GM12878 (cell line): ENCODE data around the gene TSHB. TPM values are rescaled to one million over a fixed set of nuclear protein-coding genes. Genes with fewer than 3 reads are reported as not detected.

ENCODE experiments used
- ATAC-seq: fragments of 200-7000 bp; cut with Tn5 transposase; 3 replicates; pipeline ENCODE4 v1.9.1; 2020; ENCODE audit warnings: mild to moderate bottlenecking, moderate library complexity
- BruUV-seq: library from RNA; stranded (reverse); fragments of 400-500 nt; replicated peaks from 2 replicates; lab custom pipeline; 2021; lab: Mats Ljungman, UMichigan
- CTCF ChIA-PET: fragments of 300-600 bp; sonication (Branson Sonifier 250); formaldehyde crosslinking; extraction: SDS; loops from one replicate; lab custom pipeline; 2021; ENCODE audit warnings: inconsistent platforms; lab: Yijun Ruan, JAX
- POLR2A ChIA-PET: fragments of 350-600 bp; formaldehyde crosslinking; extraction: SDS; loops from one replicate; lab custom pipeline; 2021; ENCODE audit warnings: inconsistent platforms; lab: Charles Lee
- RAD21 ChIA-PET: fragments of 300-600 bp; sonication (Branson Sonifier 250); formaldehyde crosslinking; loops from one replicate; lab custom pipeline; 2023; ENCODE audit warnings: antibody characterized with exemption; ENCODE audit not compliant: unreplicated experiment; lab: Charles Lee
- SMC1A ChIA-PET: fragments of 300-600 bp; sonication (Branson Sonifier 250); formaldehyde crosslinking; loops from one replicate; lab custom pipeline; 2023; ENCODE audit not compliant: unreplicated experiment, uncharacterized antibody; lab: Charles Lee
- DNase-seq: peaks from one replicate; pipeline ENCODE4 v3.0.0-alpha.2; 2011; ENCODE audit warnings: low read depth, low spot score
- FAIRE-seq: peaks from 3 replicates; lab custom pipeline; 2011; peaks lifted over from hg19 to GRCh38; lab: Jason Lieb, UNC
- H2AFZ ChIP-seq: 2 replicates; pipeline ENCODE4 v1.6.0; 2011; ENCODE audit warnings: low read depth, low read length, control low read depth; ENCODE audit not compliant: control insufficient read depth
- H3K27ac ChIP-seq: 2 replicates; pipeline ENCODE4 v1.5.1; 2011; ENCODE audit warnings: control low read depth; ENCODE audit not compliant: control insufficient read depth, insufficient read depth
- H3K27me3 ChIP-seq, 2 experiments: replicated peaks in 1 of 2; 2 replicates each; pipeline versions ENCODE4 v1.6.0 to v1.6.1; 2011; ENCODE audit warnings: low read length in 1 of 2; ENCODE audit not compliant: control insufficient read depth in 2 of 2, insufficient read depth in 2 of 2
- H3K36me3 ChIP-seq, 2 experiments: 2 replicates each; pipeline ENCODE4 v1.5.1; 2011; ENCODE audit warnings: low read length in 1 of 2; ENCODE audit not compliant: control insufficient read depth in 2 of 2, insufficient read depth in 2 of 2
- H3K4me1 ChIP-seq: 2 replicates; pipeline ENCODE4 v1.6.1; 2011; ENCODE audit warnings: mild to moderate bottlenecking, low read length, moderate library complexity, mixed read lengths; ENCODE audit not compliant: control insufficient read depth, insufficient read depth
- H3K4me2 ChIP-seq: 2 replicates; pipeline ENCODE4 v1.6.0; 2011; ENCODE audit warnings: control low read depth; ENCODE audit not compliant: control insufficient read depth, insufficient read depth
- H3K4me3 ChIP-seq: fragments of 200-600 bp; sonication (generic); 2 replicates; pipeline ENCODE4 v1.5.1; 2016
- H3K79me2 ChIP-seq: 2 replicates; pipeline ENCODE4 v1.6.0; 2011; ENCODE audit warnings: low read length; ENCODE audit not compliant: control insufficient read depth, insufficient read depth
- H3K9ac ChIP-seq: 2 replicates; pipeline ENCODE4 v1.8.0; 2011; ENCODE audit warnings: low read length, control low read depth, mixed read lengths; ENCODE audit not compliant: control insufficient read depth, insufficient read depth
- H3K9me3 ChIP-seq: replicated peaks from 3 replicates; pipeline ENCODE4 v1.5.1; 2011; ENCODE audit warnings: mild to moderate bottlenecking, low read length; ENCODE audit not compliant: control insufficient read depth, insufficient read depth
- H4K20me1 ChIP-seq: 2 replicates; pipeline ENCODE4 v1.6.0; 2011; ENCODE audit not compliant: control insufficient read depth, insufficient read depth
- BCL11A ChIP-seq: IDR thresholded peaks from 2 replicates; pipeline ENCODE4 v1.6.1; 2011; ENCODE audit warnings: low read depth, low read length
- CTCF ChIP-seq, 3 experiments: IDR thresholded peaks in 2 of 3; conservative IDR thresholded peaks in 1 of 3; 2 replicates each; pipeline ENCODE4 v1.5.1; 2011; ENCODE audit warnings: low read depth in 3 of 3, low read length in 3 of 3, mild to moderate bottlenecking in 3 of 3, control low read depth in 2 of 3, moderate library complexity in 2 of 3, inconsistent platforms in 1 of 3, mixed read lengths in 1 of 3; ENCODE audit not compliant: control insufficient read depth in 2 of 3, insufficient read depth in 1 of 3; ENCODE audit errors: extremely low read depth in 1 of 3
- IRF5 ChIP-seq: fragments of 450-650 bp; IDR thresholded peaks from 2 replicates; pipeline ENCODE4 v1.6.1; 2017; ENCODE audit warnings: borderline replicate concordance
- MXI1 ChIP-seq: fragments of 150-350 bp; IDR thresholded peaks from 2 replicates; pipeline ENCODE4 v1.6.1; 2011; ENCODE audit warnings: low read depth, mild to moderate bottlenecking, inconsistent platforms, low read length, improper control_type of control experiment
- SMAD5 ChIP-seq: IDR thresholded peaks from 2 replicates; pipeline ENCODE4 v1.6.1; 2016; ENCODE audit warnings: antibody characterized with exemption, low read depth
- SMARCA5 ChIP-seq: fragments of 450-650 bp; IDR thresholded peaks from 2 replicates; pipeline ENCODE4 v1.6.1; 2017; ENCODE audit warnings: mild to moderate bottlenecking
- STAT1 ChIP-seq: fragments of 450-650 bp; conservative IDR thresholded peaks from 2 replicates; pipeline ENCODE4 v1.6.1; 2014; ENCODE audit warnings: antibody characterized with exemption, mild to moderate bottlenecking
- STAT3 ChIP-seq: IDR thresholded peaks from 2 replicates; pipeline ENCODE4 v1.6.1; 2011; ENCODE audit warnings: low read depth, low read length, improper control_type of control experiment
- TARDBP ChIP-seq: IDR thresholded peaks from 2 replicates; pipeline ENCODE4 v1.6.1; 2016; ENCODE audit warnings: borderline replicate concordance
- ZSCAN29 ChIP-seq: fragments of 450-650 bp; IDR thresholded peaks from 2 replicates; pipeline ENCODE4 v1.6.1; 2017; ENCODE audit warnings: mild to moderate bottlenecking, moderate library complexity
- ZZZ3 ChIP-seq: IDR thresholded peaks from 2 replicates; pipeline ENCODE4 v1.6.1; 2011; ENCODE audit warnings: low read depth; ENCODE audit not compliant: control insufficient read depth, insufficient read length
- WGBS: methylation state at CpG from one replicate; pipeline ENCODE4 v1.1.6; 2016; ENCODE audit warnings: low lambda C conversion rate; ENCODE audit not compliant: insufficient replicate concordance, insufficient coverage; ENCODE audit errors: missing lambda C conversion rate; 5-methylcytosine and 5-hydroxymethylcytosine counted together
- in situ Hi-C: fragments of 300-500 bp; cut with MboI; formaldehyde crosslinking; loops from 9 replicates; pipeline ENCODE4 v1.14.3; 2018; ENCODE audit warnings: mixed read lengths
- intact Hi-C: fragments of 100-400 bp; cut with micrococcal nuclease; formaldehyde crosslinking; loops from one replicate; pipeline ENCODE4 v1.14.2; 2022; ENCODE audit not compliant: unreplicated experiment
- polyA plus RNA-seq, 11 experiments: library from polyadenylated mRNA; depleted of rRNA in 4 of 11; unstranded in 6 of 11; stranded (reverse) in 5 of 11; fragments of >200 nt; fragmentation: Nextera tagmentation in 4 of 11; fragmentation: Illumina TruSeq in 1 of 11; extraction: Ambion mirVana in 4 of 11; extraction: Trizol in 1 of 11; gene quantifications; 1 replicate in 1 of 11; 2 replicates in 10 of 11; pipeline versions ENCODE4 v1.2.1 to v1.2.3, GENCODE V29; 2011 to 2016; ENCODE audit warnings: inconsistent platforms in 2 of 11, missing spikeins in 2 of 11, low read depth in 1 of 11
- total RNA-seq, 4 experiments: library from RNA; depleted of rRNA in 3 of 4; stranded (reverse); fragments of >200 nt in 3 of 4; fragmentation: Illumina TruSeq in 1 of 4; extraction: Trizol in 1 of 4; gene quantifications; 2 replicates each; pipeline versions ENCODE4 v1.2.1 to v1.2.3, GENCODE V29; 2013 to 2021
- TF ChIP-seq, protein P1 (sequence below): fragments of 450-650 bp; IDR thresholded peaks from 2 replicates; pipeline ENCODE4 v1.6.1; 2017; ENCODE audit warnings: mild to moderate bottlenecking, moderate library complexity
- TF ChIP-seq, protein P2 (sequence below): fragments of 450-650 bp; formaldehyde crosslinking; IDR thresholded peaks from 2 replicates; pipeline ENCODE4 v1.4.0; 2022; ENCODE audit warnings: mild to moderate bottlenecking, moderate library complexity

Gene TSHB
- total and polyA plus RNA-seq, 10 of the 15 experiments (the other 5 are each of a cell fraction or from before 2014, with no cell fraction given), result not detected

- H3K9ac ChIP-seq, result no peak overlapping the region
- intact Hi-C loops (no loop called here), in situ Hi-C loops (no loop called here)
- FAIRE-seq, result no peak
- DNase-seq, result no peak
- ATAC-seq, result no peak
- H4K20me1 ChIP-seq, result no peaks in the 10 kb centered on the region
- H3K79me2 ChIP-seq, result no peaks in the 10 kb centered on the region
- no peak overlapping the region for H2AFZ ChIP-seq
- H3K36me3 ChIP-seq, result no peaks in the 10 kb centered on the region
- ChIA-PET RAD21 (interaction anchor here (0.6 to 3.3 kb wide), 6 partner anchors 8 to 60 kb away, joined by 3 to 11 read pairs (median 6); no protein-coding TSS in a partner anchor), CTCF (interaction anchor here (1.1 to 5.2 kb wide), 4 partner anchors 9 to 34 kb away, joined by 4 to 52 read pairs (median 6); no protein-coding TSS in a partner anchor), SMC1A (interaction anchor here (0.8 to 2.7 kb wide), 4 partner anchors 12 to 21 kb away, joined by 3 to 9 read pairs (median 4); no protein-coding TSS in a partner anchor), POLR2A (no interaction called here)
- no peak overlapping the region for H3K4me2 ChIP-seq
- no peak overlapping the region for H3K27ac ChIP-seq
- H3K27me3 ChIP-seq, result no peaks in the 10 kb centered on the region; a peak in 1 of 4 replicates
- 68% methylated on average over 6 of the region's 6 CpGs for WGBS
- no peaks in the 10 kb centered on the region for H3K9me3 ChIP-seq
- no peak overlapping the region for H3K4me3 ChIP-seq
- no peaks in the 10 kb centered on the region for H3K4me1 ChIP-seq
- no TSS peak for BruUV-seq
- no peak for TF ChIP-seq SMARCA5
- TF ChIP-seq, protein P1, sequence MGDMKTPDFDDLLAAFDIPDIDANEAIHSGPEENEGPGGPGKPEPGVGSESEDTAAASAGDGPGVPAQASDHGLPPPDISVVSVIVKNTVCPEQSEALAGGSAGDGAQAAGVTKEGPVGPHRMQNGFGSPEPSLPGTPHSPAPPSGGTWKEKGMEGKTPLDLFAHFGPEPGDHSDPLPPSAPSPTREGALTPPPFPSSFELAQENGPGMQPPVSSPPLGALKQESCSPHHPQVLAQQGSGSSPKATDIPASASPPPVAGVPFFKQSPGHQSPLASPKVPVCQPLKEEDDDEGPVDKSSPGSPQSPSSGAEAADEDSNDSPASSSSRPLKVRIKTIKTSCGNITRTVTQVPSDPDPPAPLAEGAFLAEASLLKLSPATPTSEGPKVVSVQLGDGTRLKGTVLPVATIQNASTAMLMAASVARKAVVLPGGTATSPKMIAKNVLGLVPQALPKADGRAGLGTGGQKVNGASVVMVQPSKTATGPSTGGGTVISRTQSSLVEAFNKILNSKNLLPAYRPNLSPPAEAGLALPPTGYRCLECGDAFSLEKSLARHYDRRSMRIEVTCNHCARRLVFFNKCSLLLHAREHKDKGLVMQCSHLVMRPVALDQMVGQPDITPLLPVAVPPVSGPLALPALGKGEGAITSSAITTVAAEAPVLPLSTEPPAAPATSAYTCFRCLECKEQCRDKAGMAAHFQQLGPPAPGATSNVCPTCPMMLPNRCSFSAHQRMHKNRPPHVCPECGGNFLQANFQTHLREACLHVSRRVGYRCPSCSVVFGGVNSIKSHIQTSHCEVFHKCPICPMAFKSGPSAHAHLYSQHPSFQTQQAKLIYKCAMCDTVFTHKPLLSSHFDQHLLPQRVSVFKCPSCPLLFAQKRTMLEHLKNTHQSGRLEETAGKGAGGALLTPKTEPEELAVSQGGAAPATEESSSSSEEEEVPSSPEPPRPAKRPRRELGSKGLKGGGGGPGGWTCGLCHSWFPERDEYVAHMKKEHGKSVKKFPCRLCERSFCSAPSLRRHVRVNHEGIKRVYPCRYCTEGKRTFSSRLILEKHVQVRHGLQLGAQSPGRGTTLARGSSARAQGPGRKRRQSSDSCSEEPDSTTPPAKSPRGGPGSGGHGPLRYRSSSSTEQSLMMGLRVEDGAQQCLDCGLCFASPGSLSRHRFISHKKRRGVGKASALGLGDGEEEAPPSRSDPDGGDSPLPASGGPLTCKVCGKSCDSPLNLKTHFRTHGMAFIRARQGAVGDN, result no peak
- TF ChIP-seq TARDBP, result no peak
- no peak for TF ChIP-seq CTCF (IDR thresholded peaks at IDR 0.05 in 2 of 3, conservative IDR thresholded peaks at IDR 0.05 in 1 of 3; ENCODE audit: control insufficient read depth in 2 of 3, extremely low read depth in 1 of 3, insufficient read depth in 1 of 3, low read depth in 3 of 3, low read length in 3 of 3)
- no peak for TF ChIP-seq SMAD5
- TF ChIP-seq IRF5, result no peak
- TF ChIP-seq BCL11A, result no peak
- TF ChIP-seq ZSCAN29, result no peak
- TF ChIP-seq, protein P2, sequence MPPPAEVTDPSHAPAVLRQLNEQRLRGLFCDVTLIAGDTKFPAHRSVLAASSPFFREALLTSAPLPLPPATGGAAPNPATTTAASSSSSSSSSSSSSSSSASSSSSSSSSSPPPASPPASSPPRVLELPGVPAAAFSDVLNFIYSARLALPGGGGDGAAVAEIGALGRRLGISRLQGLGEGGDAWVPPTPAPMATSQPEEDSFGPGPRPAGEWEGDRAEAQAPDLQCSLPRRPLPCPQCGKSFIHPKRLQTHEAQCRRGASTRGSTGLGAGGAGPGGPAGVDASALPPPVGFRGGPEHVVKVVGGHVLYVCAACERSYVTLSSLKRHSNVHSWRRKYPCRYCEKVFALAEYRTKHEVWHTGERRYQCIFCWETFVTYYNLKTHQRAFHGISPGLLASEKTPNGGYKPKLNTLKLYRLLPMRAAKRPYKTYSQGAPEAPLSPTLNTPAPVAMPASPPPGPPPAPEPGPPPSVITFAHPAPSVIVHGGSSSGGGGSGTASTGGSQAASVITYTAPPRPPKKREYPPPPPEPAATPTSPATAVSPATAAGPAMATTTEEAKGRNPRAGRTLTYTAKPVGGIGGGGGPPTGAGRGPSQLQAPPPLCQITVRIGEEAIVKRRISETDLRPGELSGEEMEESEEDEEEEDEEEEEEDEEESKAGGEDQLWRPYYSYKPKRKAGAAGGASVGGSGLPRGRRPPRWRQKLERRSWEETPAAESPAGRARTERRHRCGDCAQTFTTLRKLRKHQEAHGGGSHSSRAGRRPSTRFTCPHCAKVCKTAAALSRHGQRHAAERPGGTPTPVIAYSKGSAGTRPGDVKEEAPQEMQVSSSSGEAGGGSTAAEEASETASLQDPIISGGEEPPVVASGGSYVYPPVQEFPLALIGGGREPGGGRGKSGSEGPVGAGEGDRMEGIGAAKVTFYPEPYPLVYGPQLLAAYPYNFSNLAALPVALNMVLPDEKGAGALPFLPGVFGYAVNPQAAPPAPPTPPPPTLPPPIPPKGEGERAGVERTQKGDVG, result no peak
- TF ChIP-seq STAT1, result no peak
- no peak for TF ChIP-seq ZZZ3
- TF ChIP-seq MXI1, result no peak
- no peak for TF ChIP-seq STAT3
These were observed 35.4 kb downstream of the TSHB start for GRCh38 chr1:115065021-115065420.
